GM19395 (cell line): ENCODE results near the gene NET1.

Experiments
- ATAC-seq: cut with Tn5 transposase; IDR thresholded peaks from one replicate; pipeline ENCODE4 v1.9.1; 2021; ENCODE audit warnings: mild to moderate bottlenecking, moderate library complexity; ENCODE audit not compliant: unreplicated experiment

NET1 gene

DNA sequence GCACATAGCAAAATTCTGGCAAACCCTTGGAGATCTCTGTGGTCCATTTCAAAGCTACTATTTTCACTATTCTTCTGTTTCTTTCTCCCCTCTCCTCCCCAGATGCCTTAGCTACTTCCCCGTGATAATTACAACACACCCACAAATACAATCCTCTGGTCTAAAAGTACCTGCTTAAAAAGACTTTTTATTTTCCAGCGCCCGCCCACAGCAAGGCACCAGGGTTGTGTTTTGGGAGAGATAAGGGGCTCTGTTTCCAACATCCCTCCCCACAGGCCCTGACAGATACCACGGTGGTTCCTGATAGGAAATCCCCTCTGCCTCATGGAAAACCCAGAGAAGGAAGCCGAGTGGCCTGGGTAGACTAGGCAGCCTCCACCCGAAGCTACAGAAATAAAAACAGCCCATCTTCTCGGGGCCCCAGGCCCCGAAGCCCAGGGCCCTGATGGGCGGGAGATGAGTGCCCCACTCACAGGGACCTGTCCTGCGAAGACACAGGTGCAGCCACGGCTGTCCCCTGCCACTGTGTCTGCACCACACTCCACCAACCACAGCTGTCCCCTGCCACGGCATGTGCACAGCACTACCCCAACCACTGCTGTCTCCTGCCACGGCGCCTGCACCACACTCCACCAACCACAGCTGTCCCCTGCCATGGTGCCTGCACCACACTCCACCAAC lies 67.3 kb downstream of the NET1 start:
- ATAC-seq, result no peak

DNA sequence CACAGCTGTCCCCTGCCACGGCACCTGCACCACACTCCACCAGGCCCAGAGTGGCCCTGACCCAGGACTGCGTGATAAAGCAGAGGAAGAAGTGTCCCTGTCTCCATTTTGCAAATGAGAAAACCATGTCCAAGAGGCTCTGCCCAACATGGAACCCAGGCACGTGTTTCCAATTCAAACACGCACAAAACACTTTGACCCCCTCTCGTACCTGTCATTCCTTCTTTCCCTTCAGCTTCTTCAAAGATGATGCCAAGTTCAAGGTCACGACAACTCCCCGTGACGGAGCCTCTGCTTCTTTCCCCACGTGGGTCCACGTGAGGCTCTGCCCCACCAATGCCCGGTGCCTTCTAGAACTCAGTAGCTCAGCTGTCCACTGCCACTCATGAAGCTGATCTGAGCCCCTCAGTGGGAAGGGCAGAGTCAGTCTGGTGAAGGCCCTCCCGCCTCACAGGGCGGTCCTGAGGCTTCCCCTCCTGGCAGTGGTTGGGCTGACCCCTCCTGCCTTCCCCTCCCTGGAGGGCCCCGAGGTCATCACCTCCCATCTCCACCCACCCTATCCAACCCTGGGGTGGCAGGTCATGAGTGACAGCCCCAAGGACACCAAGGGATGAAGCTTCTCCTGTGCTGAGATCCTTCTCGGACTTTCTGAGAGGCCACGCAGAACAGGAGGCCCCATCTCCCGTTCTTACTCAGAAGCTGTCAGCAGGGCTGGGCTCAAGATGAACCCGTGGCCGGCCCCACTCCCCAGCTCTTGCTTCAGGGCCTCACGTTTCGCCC lies 68.0 kb downstream of the NET1 start:
- no peak for ATAC-seq

DNA sequence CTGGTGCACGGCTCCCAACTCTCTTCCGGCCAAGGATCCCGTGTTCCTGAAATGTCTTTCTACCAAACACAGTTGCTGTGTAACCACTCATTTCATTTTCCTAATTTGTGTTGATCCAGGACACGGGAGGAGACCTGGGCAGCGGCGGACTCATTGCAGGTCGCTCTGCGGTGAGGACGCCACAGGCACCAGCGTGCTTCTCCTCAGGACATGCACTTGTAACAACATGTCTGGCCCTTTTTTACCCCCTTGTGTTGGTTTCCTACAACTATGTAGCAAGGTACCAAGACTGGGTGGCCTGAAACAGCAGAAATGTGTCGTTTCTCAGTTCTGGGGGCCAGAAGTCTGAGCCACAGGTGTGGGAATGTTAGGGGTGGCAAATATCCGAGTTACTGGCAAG lies 68.8 kb downstream of the NET1 start:
- ATAC-seq, result no peak

DNA sequence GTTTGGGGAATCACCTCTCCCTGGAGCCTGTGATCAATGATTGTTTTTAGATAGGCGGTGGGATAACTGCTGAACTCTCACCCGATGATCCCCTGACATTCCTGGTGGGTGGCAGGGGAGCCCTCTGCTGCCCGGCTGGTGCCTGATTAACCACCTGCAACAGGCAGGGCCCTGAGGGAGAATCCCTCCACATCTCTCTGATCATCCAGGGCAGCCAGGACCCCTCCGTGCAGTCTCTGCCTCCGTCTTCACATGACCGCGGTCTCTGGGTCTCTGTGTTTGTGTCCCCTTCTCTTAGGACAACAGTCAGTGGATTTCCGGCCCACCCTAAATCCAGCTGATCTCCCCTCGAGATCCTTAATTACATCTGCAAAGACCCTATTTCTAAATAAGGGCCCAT lies 69.7 kb downstream of the NET1 start:
- no peak for ATAC-seq

DNA sequence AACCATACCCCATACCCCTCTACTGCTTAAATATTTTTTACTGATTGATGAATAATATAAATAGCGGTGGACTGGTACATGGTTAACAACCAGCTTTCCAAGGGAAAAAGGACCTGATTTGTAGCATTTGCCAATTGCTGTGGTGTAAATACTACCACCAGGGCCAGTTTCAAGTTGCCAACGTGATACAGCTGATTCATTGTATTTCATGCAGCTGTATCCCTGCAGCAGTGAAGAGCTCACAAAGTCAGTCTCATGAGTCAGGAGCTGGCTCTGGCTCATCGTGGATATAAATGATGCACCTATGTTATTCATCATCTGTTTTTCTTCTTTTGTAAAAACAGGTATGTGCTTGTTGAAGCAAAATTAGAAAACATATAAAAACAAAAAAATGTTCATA lies 71.8 kb downstream of the NET1 start:
- ATAC-seq, result no peak

DNA sequence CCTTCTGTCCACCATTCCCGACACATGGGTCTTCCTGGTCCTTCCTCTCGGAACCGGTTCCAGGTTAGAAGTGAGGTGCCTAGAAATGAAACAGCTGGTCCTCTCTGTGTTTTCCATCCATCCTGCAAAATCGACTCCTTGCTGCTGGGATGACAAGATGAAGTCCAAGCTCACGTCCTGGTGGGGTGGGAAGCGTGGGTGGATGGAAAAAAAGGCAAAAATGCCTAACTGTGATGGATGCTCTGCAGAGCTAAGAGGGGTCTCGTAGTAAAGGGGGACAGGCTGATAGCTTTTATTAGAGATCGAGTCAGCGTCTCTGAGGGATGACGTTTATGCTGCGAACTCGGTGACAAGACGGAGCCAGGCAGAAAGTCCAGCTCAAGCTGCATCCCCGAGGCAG lies 72.9 kb downstream of the NET1 start:
- no peak for ATAC-seq

DNA sequence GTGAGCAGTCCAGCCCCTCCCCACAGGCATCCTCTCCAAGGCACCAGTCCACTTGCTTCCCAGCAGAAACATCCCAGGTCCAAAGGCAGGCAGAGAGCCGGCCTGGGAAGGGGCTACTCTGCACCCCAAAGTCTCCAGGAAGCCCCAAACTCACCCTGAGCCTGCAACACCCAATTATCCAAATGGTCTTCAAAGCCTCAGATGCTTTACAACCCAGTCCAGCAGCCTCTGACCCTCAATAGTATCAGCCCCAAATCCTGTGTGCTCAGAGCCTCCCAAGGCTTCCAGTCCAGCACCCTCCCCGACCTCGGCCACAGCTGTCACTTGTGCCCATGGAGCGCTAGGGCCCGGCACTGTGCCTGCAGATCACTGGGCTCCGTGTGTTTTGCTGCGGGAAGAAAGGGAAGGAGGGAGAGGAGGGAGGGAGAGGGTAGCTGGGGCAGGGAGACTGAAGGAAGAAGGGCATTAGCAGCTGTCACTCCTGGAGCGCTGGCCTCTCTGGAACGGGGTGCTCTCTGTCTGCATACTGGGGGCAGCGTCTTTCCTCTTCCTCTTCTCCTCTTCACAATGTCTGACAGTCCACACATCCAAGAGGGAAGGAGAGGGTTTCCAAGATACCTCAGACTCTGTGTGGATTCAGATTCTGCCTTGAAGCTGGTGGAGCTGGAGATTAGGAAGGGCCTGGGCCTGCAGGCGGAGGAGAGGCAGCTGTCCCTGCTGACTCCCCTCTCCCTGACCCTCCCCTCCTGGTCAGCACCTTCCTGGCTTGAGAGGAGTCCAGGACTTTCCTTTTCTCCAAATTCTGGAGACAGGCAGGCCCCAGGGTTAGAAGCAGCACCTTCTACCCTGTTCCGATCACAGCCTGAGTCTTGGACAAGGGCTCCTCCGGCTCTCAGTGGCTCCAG lies 73.8 kb downstream of the NET1 start:
- ATAC-seq, result no peak

DNA sequence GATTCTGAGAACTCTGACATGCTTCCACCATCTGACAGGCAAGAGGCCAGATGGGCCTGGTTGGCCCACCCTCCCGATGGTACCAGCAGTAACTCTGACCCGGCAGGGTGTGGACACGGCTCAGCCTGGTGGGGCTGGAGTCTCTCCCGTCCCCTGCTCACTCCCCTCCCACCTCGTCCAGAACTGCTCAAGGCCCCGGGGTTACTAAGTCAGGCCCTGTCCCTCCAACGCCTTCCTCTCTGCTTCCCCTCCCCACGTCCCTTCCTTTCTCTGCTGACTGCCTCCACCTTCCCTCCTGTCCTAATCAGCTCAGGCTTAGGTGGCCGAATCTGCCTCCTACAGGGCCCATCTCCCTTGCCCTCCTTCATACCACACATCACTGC lies 74.5 kb downstream of the NET1 start:
- no peak for ATAC-seq

DNA sequence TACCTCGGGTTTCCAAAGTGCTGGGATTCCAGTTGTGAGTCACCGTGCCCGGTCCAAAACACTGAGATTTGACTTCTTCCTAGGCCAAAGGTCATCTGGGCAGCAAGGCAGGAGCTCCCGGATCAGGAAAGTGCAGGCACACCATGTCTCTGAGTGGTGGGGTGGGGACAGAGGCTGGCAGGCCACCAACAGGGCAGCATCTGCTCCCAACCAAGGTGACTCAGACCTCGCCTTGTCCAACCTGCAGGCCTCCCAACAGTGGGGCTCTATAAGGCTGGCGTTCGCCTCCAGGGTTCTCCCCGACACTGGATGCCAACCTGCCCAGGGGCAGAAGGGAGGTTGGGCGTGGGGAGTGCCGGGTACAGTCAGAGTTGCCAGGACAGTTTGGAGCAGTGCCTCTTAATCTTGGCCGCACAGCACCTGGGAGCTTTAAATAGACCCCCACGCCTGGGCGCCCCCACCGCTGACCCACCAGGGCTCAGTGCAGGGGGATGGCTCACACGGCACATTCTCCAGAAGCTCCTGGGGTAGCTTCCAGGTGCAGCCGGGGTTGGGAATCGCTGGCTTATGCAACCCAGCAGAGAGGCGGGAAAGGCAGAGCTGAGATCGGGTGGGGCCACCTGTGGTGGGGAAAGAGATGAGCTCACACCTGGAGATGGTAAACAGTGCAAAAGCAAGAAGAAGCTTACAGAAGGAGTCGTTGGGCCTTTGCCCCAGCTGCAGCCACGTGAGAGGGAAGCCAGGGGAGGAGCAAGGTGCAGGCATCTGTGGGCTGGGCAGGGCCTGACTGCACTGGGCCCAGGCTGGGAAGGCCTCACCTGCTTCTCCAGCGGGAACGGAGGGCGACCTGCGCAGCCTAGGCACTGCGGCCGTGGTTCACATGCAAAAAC lies 76.2 kb downstream of the NET1 start:
- no peak for ATAC-seq

DNA sequence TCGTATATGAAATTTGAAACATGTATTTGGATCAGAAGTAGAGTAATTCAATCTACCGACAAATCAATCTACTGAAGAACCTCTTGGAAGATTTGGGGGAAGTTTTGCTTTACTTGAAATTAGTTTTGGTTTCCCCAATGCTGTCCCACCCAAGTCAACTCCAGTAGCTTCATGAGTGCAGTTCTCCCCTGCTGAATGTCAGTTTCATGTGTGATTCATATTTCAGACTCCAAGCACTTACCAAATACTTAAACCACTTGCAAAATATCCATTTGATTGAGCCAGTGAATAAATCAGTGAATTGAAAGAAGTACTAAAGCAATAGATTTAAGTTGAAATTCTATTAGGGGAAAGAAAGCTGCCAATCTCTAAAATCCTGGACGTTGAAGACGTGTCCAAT lies 77.7 kb downstream of the NET1 start:
- ATAC-seq, result no peak

DNA sequence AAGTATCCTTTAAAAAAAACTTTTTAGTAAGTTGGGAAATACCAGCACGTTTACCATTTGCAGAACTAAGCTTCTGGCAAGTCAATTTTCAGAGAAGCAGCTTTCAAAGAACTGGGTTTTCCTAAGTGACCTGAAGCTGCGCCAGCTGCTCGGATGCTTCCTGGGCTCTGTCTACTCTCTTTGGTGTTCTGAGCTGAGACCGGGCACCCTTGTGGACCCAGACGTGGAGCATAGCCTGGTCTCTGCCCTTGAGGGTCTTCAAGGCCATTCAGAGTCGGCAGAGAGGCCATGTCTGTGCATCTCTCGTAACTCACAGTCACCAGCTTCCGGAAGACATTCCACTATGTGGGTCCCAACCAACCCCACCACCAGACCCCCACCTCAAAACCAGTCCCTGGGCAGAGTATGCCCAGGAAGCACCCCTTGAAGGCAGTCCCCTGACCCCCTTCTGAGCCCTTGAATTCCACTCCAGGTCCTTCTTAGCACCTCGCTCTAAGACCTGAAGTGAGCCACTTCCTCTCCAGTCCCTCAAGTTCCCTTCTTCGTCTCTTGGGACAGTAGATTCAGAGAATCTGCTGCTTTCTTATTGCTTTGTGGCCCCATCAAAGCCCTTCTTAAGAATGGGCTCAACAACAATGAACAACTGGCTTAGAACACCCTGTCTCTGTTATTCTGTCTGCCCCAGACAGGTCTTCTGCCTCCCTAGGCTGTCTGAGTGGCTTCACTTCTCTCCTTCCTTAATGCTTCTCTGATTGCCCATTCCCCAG lies 78.5 kb downstream of the NET1 start:
- ATAC-seq, result no peak

DNA sequence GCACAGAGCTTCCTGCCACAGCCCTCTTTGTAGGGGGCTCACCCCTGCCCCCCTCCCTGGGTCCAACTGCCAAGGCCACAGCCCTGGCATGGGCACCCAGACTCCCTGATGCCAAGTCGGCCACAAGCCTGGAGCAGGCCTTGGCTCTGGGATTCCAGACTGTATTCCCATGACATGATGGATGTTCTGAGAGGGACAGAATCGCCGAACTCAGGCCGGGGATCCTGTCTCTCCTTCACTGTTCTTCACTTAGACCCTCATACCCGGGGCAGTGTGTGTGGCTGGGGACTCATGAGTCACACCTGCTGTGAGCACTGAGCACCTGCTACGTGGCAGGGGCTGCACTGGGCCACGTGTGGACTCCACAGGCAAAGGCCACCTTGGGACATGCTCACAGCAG lies 79.1 kb downstream of the NET1 start:
- no peak for ATAC-seq

DNA sequence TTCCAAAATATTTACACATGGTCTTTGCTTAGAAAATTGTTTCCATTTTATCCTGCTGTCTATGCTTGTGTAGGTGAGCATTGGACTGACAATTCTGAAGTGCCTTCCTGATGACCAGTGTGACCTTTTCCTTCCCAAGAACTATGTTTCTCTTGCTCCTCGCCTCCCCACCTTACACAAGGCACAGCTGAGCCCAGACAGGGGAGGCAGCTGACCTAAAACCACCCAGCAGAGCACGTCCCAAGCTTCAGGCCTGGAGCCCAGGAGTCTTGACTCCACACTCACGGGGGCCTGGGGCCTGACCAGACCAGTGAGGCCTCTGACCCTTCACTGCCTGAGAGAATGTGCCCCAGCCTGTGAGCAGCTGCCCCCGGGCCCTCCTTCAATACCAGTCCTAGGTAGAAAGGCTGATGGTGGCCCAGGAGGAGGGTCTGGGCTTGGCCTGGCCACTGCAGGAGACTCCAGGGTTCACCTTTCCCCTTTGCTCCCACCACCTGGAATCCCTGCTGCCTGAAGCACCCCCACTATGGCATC lies 80.0 kb downstream of the NET1 start:
- no peak for ATAC-seq

DNA sequence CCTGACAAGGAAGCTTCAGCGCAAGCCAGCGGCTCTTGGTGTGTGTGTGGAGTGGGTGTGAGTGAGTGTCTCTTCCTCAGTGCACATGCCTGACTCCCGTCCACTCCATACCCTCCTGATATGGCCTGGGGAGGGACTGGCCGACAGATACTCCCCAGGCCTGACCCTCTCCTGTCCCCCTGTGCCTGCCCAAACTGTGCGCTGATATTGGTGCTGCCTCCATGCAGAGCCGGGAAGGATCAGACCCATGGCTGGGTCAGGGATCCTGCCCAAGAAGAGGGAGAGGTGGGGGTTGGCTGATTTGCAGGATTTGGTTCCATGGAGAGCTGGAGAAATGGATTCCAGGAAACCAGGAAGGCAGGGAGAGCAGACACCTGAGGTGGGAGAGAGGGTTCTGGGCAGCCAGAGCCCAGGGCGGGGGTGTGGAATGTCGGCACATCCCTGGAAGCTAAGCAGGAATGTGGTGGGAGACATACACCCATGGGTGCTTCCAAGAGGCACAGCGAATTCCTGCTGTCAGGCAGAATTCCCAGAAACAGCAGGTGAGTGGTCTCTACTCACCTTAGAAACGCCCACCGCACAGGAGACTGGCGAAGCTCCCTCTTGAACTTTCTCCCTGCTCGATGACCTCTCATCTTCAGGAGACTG lies 80.7 kb downstream of the NET1 start:
- ATAC-seq, result no peak

DNA sequence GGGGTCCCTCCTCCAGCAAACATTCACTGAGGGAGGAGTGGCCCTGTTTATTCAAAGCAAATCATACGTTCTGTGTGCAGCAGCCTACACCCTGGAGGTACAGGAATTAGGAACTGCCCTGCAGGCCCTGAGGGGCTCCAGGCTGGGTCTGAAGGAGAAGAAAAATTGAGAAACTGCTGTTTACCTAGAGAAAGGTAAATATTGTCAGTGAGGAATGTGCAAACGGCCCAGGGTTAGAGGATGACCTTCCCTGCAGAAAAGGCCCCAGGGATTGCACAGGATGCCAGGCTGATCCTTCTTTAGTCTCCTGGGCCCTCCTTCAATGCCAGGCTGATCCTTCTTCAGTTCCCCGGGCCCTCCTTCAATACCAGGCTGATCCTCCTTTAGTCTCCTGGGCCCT lies 81.3 kb downstream of the NET1 start:
- ATAC-seq, result no peak

DNA sequence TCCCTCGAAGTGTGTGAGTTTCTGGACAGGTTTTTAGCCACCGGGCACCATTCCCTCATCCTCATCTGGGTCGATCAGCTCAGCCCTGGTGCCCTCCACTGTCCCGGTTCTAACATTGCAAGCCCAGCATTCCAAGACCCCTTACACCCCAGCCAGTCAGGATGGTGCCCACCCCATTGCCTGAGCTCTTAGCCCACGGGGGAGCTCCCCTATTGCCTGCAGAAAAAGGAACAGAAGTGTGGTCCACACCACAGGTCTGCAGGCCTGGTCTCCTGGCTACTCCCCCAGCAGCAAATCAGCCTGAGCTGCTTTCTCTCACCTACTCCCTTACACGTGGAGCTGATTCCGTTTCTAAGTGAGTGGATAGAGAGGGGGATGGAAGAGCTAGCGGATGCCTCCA lies 82.3 kb downstream of the NET1 start:
- ATAC-seq, result no peak

DNA sequence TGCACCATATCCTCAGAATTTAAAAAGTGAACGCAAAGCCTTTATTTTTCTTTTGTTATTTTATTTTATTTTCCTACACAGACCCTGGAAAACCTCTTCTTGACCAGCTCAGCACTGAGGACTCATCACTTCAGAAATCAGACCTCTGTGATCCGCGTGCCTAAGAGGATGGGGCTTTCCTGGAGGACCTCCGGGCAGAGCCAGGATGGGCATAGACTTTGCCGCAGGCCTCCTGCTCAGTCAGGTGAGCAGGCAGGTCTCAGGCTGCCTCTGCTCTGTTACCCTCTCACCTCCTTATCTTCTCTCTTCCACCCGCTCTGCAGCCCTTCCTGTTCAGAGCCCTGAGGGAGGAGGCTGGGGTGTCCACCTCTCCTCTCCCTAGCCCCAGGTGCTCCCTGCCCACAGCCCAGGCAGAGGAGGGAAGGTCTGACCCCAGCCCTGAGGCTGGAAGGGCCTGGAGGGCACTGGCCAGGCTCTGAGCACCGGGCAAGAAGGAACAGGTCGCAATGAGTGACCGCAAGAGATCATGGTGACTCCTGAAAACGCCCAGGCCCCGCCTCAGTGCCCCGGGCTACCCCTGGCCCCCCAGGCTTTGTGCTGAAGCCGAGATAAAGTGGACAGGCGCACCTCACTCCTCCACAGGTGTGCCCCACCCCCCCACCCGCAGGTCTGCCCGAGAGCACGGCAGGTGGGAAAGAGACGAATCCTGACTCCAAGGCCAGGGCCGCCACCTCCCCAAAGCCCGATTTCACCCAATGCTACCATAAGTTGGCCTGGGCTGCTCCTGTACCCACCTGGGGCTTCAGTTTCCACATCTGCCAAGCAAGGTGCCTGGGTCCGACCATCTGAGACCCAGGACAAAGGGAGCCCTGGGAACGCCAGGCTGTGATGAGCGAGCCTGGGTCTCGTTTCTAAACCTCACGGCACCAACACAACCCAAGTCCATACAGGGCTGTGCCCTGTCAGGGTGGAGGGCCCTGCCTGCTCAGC lies 84.2 kb downstream of the NET1 start:
- ATAC-seq, result no peak

DNA sequence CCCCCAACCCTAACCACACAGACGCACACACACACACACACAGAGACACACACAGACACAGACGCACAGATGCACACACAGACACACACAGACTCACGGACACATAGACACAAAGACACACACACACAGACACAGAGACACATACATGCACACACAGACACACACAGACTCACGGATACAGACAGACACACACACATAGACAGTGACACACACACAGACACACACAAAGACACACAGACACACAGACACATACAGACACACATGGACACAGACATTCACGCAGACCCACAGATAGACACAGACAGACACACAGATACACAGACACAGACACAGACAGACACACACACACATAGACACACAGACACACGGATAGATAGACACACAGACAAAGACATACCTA lies 84.9 kb downstream of the NET1 start:
- ATAC-seq, result no peak
